ENCODE results near the gene TMEM138. TPM values are rescaled to one million over a fixed set of nuclear protein-coding genes. Genes with fewer than 3 reads are reported as not detected.

The TMEM138 gene
- total and polyA plus RNA-seq, 2 donors from 2014 or later = 42.3 to 62.3 TPM

DNA sequence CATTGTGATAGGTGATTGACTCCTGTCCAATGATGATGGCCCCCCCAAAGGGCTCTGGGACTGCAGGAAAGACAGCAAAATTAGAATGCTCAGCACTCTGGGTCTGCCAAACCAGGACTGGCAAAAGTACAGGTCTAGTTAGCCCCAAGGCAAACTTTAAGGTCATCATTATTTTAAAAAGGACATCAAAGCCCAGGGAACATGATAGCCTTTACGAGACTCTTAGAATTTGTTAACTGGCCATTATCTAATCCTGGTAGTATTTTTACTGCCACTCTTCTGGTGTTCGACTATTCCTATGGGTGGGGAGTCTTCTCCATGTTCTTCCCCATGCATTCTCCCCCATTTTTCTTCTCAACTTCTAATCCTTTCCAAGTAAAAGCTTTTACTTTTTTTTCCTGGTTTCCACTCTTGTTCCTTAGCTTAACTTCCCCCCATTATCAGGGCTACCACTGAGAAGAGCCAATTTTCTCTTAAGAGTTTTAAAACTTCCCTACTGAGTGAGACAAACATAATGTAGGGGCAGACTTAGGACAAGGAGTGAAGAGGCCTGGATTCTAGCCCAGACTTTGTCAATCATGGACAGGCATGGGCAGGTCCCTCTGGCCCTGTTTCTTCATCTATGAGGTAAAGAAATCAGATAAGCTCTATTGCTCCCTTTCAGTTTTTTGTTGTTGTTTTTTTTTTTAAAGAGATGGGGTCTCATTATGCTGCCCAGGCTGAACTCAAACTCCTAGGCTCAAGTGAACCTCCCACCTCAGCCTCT, 36.3 kb upstream of the TMEM138 start:
- H3K4me3 ChIP-seq (ENCODE audit: low read length in 3 of 3) = no peak overlapping the region
- H3K27me3 ChIP-seq (ENCODE audit: control insufficient read depth, insufficient read depth, low read length) = no peaks in the 10 kb centered on the region
- no peak overlapping the region for H3K27ac ChIP-seq (ENCODE audit: low read depth in 2 of 2, low read length in 2 of 2)
- no peaks in the 10 kb centered on the region for H3K9me3 ChIP-seq (ENCODE audit: control insufficient read depth in 2 of 3, insufficient read depth in 1 of 3, low read length in 3 of 3)
- peaks cover 0 to 2% (median 1%) of the 10 kb centered on the region in 3 donors for H3K4me1 ChIP-seq (ENCODE audit: control insufficient read depth in 2 of 3, insufficient read depth in 2 of 3, low read depth in 1 of 3, low read length in 3 of 3)
- peaks cover 18 to 73% (median 54%) of the 10 kb centered on the region in 3 donors for H3K36me3 ChIP-seq (ENCODE audit: control insufficient read depth in 2 of 3, insufficient read depth in 3 of 3, low read length in 3 of 3)
- intact Hi-C loops (cut with DNase I) = no loop called here
- no peak overlapping the region for H3K9ac ChIP-seq (ENCODE audit: low read length in 3 of 3)
- FAIRE-seq (no peak), DNase-seq (no peak)
- TF ChIP-seq CTCF (IDR thresholded peaks at IDR 0.05; ENCODE audit: borderline replicate concordance, extremely low read depth, insufficient read depth) = no peak

GRCh38 chr11:61327669-61328071, 34.5 kb upstream of the TMEM138 start:
- Histone ChIP-seq H3K36me3 (ENCODE audit: control insufficient read depth in 2 of 3, insufficient read depth in 3 of 3, low read length in 3 of 3) (peaks cover 13 to 58% (median 39%) of the 10 kb centered on the region in 3 donors), H3K27ac (ENCODE audit: low read depth in 2 of 2, low read length in 2 of 2) (no peak overlapping the region), H3K4me3 (ENCODE audit: low read length in 3 of 3) (no peak overlapping the region), H3K9me3 (ENCODE audit: control insufficient read depth in 2 of 3, insufficient read depth in 1 of 3, low read length in 3 of 3) (no peaks in the 10 kb centered on the region), H3K9ac (ENCODE audit: low read length in 3 of 3) (no peak overlapping the region), H3K27me3 (ENCODE audit: control insufficient read depth, insufficient read depth, low read length) (no peaks in the 10 kb centered on the region), H3K4me1 (ENCODE audit: control insufficient read depth in 2 of 3, insufficient read depth in 2 of 3, low read depth in 1 of 3, low read length in 3 of 3) (peaks cover 4 to 11% (median 7%) of the 10 kb centered on the region in 3 donors)
- TF ChIP-seq CTCF (IDR thresholded peaks at IDR 0.05; ENCODE audit: borderline replicate concordance, extremely low read depth, insufficient read depth) = no peak
- intact Hi-C loops (cut with DNase I) = no loop called here
- FAIRE-seq (no peak), DNase-seq (no peak)

DNA sequence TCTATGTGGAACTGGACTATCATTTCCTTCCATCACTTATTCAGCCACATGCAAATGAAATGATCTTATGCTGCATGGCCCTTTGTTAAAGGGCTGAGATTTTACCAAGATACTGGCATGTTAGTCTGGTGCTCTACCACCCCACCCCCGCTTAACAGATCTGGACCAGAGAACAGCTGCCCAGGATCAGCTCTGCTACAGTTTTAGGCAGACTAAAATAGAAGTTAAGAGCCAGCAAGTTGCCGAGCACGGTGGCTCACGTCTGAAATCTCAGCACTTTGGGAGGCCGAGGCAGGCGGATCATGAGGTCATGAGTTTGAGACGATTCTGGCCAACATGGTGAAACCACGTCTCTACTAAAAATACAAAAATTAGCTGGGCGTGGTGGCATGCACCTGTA, 33.8 kb upstream of the TMEM138 start:
- no peaks in the 10 kb centered on the region for H3K27me3 ChIP-seq (ENCODE audit: control insufficient read depth, insufficient read depth, low read length)
- H3K4me1 ChIP-seq (ENCODE audit: control insufficient read depth in 2 of 3, insufficient read depth in 2 of 3, low read depth in 1 of 3, low read length in 3 of 3) = peaks cover 4 to 12% (median 7%) of the 10 kb centered on the region in 3 donors
- no peak overlapping the region for H3K9ac ChIP-seq (ENCODE audit: low read length in 3 of 3)
- H3K27ac ChIP-seq (ENCODE audit: low read depth in 2 of 2, low read length in 2 of 2) = no peak overlapping the region
- intact Hi-C loops (cut with DNase I) = no loop called here
- peaks cover 11 to 51% (median 33%) of the 10 kb centered on the region in 3 donors for H3K36me3 ChIP-seq (ENCODE audit: control insufficient read depth in 2 of 3, insufficient read depth in 3 of 3, low read length in 3 of 3)
- no peak for TF ChIP-seq CTCF (IDR thresholded peaks at IDR 0.05; ENCODE audit: borderline replicate concordance, extremely low read depth, insufficient read depth)
- no peak overlapping the region for H3K4me3 ChIP-seq (ENCODE audit: low read length in 3 of 3)
- DNase-seq = no peak
- no peak for FAIRE-seq
- H3K9me3 ChIP-seq (ENCODE audit: control insufficient read depth in 2 of 3, insufficient read depth in 1 of 3, low read length in 3 of 3) = no peaks in the 10 kb centered on the region

Data from kidney (tissue), 14 donors.